SU-DHL-6 (cell line): ENCODE results near the gene CDCP2.

ENCODE experiments used
- CTCF ChIP-seq: fragments of 200-600 bp; sonication (generic); IDR thresholded peaks from one replicate; pipeline ENCODE4 v1.5.1; 2017; ENCODE audit warnings: antibody characterized with exemption, mild to moderate bottlenecking, low read length, moderate library complexity; ENCODE audit not compliant: insufficient read depth, poor library complexity, severe bottlenecking
- EZH2phosphoT487 ChIP-seq: fragments of 200-600 bp; sonication (generic), shearing (Covaris generic); conservative IDR thresholded peaks from 2 replicates; pipeline ENCODE4 v1.6.1; 2018; ENCODE audit warnings: mild to moderate bottlenecking, antibody characterized with exemption, low read length, moderate library complexity, mixed read lengths

DNA sequence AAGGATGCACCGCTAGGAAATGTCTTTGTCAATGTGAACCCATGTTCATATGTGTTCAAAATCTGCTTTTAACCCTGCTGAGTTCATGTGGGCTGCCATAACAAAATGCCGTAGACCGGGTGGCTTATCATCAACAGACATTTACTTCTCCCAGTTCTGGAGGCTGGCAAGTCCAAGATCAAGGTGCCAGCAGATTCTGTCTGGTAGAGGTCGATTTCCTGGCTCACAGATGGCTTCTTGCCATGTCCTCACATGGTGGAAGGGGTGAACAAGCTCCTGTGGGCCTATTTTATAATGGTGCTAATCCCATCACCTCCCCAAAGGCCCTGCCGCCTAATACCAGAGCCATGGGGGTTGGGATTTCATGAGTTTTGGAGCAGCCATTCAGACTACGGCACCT, 4.6 kb upstream of the CDCP2 start:
- TF ChIP-seq CTCF (no peak), EZH2phosphoT487 (no peak)
